ENCODE data around the gene ABCD3. TPM values are rescaled to one million over a fixed set of nuclear protein-coding genes. Genes with fewer than 3 reads are reported as not detected.
"Not testable (repeated sequence)": the region's sequence is repeated elsewhere in the genome, so short reads cannot be mapped to it uniquely, and the experiment has no call there.

Gene ABCD3
- total RNA-seq, 8 experiments from 2014 or later = 41.9 to 222 (median 47.4) TPM

DNA sequence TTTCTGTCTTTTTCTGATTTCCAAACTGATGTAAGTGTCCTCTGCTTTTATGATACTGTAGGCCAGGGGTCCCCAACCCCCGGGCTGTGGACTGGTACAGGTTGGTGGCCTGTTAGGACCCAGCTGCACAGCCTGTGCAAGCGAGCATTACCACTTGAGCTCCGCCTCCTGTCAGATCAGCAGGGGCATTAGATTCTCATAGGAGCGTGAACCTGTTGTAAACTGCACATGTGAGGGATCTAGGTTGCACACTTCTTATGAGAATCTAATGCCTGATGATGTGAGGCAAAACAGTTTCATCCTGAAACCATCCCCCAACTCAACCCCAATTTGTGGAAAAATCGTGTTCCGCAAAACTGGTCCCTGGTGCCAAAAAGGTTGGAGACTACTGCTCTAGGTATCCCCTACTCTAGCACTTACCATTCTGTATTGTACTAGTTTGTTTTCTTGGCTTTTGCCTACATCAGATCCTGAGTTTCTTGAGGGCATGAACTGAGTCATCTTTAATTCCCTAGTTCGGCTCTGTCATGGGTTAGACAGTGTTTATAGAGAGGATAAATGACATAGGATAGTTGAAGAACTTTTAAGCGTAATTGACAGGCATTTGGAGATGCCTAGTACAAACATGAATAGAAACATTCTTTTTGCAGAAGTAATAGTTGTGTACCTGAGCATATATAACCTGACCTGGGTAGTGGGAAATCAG, 4.1 kb downstream of the ABCD3 start:
- Histone ChIP-seq H3K4me3 (no peak overlapping the region), H3K27ac (no peak overlapping the region), H3K4me1 (replicated peaks in 1 of 2) (peaks cover 10 to 19% of the 10 kb centered on the region in 2 donors)
- ATAC-seq (replicated peaks in 6 of 8) = no peak
- in situ Hi-C loops (cut with MboI; ENCODE audit: low pct_unique_long_range_greater_than_20kb in 2 of 9, low sequenced_read_pairs in 9 of 9, unreplicated experiment in 9 of 9) = no loop called here
- WGBS, 10 experiments = 60 to 100% (median 93%) methylated on average over 1 to 8 of the region's 8 CpGs

DNA sequence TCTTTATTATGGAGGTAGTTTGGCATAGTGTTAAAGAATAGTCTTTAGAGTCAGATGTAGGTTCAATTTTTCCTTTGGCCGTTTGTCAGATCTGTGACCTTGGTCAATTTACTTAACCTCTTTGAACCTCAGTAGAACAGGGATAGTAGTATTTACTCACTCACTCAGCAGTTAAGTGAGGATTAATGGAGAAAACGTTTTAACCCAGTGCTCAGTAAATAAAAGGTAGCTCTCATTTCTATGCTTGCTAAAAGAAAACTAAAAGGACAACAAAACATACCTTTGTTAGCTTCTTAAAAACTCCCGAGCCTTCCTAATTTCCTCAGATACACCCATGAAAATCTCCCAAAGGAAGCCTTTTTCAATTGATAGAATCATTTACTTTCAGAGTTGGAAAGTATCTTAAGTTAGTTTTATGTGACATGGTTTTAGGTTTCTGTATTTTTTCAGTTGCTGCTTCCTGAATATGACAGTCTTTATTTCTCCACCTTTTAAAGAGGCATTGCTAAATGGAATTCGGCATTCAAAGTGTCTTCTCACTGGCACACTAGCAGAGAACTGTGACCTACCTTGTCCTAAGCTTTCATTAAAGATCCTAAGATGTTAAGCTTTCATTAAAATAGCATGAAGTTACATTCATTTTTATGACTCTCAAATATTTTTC, 7.8 kb downstream of the ABCD3 start:
- 0 to 60% (median 47%) methylated on average over 1 to 4 of the region's 4 CpGs for WGBS, 10 experiments
- Histone ChIP-seq H3K27ac (no peak overlapping the region), H3K4me1 (replicated peaks in 1 of 2) (peaks cover 2 to 4% of the 10 kb centered on the region in 2 donors), H3K4me3 (no peak overlapping the region)
- in situ Hi-C loops (cut with MboI; ENCODE audit: low pct_unique_long_range_greater_than_20kb in 2 of 9, low sequenced_read_pairs in 9 of 9, unreplicated experiment in 9 of 9) = no loop called here
- ATAC-seq (replicated peaks in 6 of 8) = no peak

DNA sequence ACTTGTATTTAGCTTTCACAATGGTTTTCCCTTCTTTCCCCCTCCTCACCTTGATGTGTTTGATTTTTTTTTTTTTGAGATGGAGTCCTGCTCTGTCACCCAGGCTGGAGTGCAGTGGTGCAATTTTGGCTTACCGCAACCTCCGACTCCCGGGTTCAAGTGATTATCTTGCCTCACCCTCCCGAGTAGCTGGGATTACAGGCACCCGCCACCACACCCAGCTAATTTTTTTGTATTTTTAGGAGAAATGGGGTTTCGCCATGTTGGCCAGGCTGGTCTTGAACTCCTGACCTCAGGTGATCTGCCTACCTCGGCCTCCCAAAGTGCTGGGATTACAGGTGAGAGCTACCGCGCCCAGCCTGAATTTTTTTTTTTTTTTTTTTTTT, 8.3 kb downstream of the ABCD3 start:
- ATAC-seq (replicated peaks in 6 of 8); H3K4me3 ChIP-seq; H3K4me1 ChIP-seq (replicated peaks in 1 of 2); in situ Hi-C loops (cut with MboI; ENCODE audit: low pct_unique_long_range_greater_than_20kb in 2 of 9, low sequenced_read_pairs in 9 of 9, unreplicated experiment in 9 of 9); H3K27ac ChIP-seq: not testable (repeated sequence)
- 95 to 100% (median 99%) methylated on average over 2 to 9 of the region's 9 CpGs; no CpG with 5 or more reads in 1 of the 10 experiments for WGBS, 10 experiments

DNA sequence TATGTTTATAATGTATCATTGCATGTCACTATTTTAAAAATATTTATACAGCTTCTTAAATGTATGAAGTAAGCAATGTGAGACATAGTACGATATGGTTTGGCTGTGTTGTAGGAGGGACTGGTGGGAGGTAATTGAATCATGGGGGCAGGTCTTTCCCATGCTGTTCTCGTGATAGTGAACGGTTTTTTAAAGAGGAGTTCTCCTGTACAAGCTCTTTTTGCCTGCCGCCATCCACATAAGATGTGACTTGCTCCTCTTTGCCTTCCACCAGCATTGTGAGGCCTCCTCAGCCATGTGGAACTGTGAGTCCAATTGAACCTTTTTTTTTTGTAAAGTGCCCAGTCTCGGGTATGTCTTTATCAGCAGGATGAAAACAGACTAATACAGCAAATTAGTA, 10.3 kb downstream of the ABCD3 start:
- in situ Hi-C loops (cut with MboI; ENCODE audit: low pct_unique_long_range_greater_than_20kb in 2 of 9, low sequenced_read_pairs in 9 of 9, unreplicated experiment in 9 of 9) = no loop called here
- Histone ChIP-seq H3K4me3 (no peak overlapping the region), H3K27ac (no peak overlapping the region), H3K4me1 (replicated peaks in 1 of 2) (peaks cover 0 to 4% of the 10 kb centered on the region in 2 donors)
- ATAC-seq (replicated peaks in 6 of 8) = no peak
- 50 to 100% (median 97%) methylated on average over 1 to 5 of the region's 5 CpGs for WGBS, 10 experiments

DNA sequence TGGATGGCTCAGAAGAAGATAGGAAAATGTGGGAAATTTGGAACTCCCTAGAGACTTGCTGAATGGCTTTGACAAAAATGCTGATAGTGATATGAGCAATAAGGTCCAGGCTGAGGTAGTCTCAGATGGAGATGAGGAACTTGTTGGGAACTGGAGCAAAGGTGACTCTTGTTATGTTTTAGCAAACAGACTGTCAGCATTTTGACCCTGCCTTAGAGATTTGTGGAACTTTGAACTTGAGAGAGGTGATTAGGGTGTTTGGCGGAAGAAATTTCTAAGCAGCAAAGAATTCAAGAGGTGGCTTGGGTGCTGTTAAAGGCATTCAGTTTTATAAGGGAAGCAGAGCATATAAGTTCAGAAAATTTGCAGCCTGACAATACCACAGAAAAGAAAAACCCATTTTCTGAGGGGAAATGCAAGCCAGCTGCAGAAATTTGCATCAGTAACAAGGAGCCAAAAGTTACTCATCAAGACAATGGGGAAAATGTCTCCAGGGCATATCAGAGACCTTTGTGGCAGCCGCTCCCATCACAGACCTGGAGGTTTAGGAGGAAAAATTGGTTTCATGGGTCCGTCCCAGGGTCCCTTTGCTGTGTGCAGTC, 10.8 kb downstream of the ABCD3 start:
- H3K4me3 ChIP-seq; H3K27ac ChIP-seq; ATAC-seq (replicated peaks in 6 of 8); in situ Hi-C loops (cut with MboI; ENCODE audit: low pct_unique_long_range_greater_than_20kb in 2 of 9, low sequenced_read_pairs in 9 of 9, unreplicated experiment in 9 of 9); H3K4me1 ChIP-seq (replicated peaks in 1 of 2): not testable (repeated sequence)
- 69 to 100% (median 94%) methylated on average over 1 to 3 of the region's 3 CpGs; no CpG with 5 or more reads in 2 of the 10 experiments for WGBS, 10 experiments

DNA sequence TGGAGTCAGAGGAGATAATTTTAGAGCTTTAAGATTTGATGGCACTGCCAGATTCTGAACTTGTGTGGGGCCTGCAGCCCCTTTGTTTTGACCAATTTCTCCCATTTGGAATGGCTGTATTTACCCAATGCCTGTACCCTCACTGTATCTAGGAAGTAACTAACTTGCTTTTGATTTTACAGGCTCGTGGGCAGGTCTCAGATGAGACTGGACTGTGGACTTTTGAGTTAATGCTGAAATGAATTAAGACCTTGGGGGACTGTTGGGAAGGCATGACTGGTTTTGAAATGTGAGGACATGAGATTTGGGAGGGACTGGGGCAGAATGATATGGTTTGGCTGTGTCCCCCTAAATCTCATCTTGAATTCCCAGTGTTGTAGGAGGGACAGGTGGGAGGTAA, 11.9 kb downstream of the ABCD3 start:
- ATAC-seq (replicated peaks in 6 of 8); H3K4me3 ChIP-seq; H3K27ac ChIP-seq; in situ Hi-C loops (cut with MboI; ENCODE audit: low pct_unique_long_range_greater_than_20kb in 2 of 9, low sequenced_read_pairs in 9 of 9, unreplicated experiment in 9 of 9): not testable (repeated sequence)
- peaks cover 4 to 11% of the 10 kb centered on the region in 2 donors for H3K4me1 ChIP-seq (replicated peaks in 1 of 2)
- 86 to 100% (median 88%) methylated on average over 1 of the region's 1 CpG; no CpG with 5 or more reads in 5 of the 10 experiments for WGBS, 10 experiments

DNA sequence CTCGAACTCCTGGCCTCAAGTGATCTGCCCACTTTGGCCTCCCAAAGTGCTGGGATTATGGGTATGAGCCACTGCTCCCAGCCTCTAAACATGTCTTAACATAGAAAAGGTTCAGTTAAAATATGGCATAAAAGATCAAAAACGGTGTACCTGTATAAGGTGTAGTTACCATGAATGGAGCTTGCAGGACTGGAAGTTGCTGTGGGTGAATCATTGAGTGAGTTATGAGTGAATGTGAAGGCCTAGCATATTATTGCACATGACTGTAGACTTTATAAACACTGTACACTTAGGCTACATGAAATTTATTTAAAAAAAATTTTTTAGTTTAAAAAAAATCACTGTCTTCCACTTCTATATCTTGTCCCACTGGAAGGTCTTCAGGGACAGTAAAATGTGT, 15.7 kb downstream of the ABCD3 start:
- H3K27ac ChIP-seq = peak overlapping the region in 1 of 2 donors; percentile 59
- H3K4me3 ChIP-seq = no peak overlapping the region
- H3K4me1 ChIP-seq (replicated peaks in 1 of 2) = peaks cover 0 to 13% of the 10 kb centered on the region in 2 donors
- 88 to 100% (median 92%) methylated on average over 1 to 2 of the region's 2 CpGs; no CpG with 5 or more reads in 2 of the 10 experiments for WGBS, 10 experiments
- in situ Hi-C loops (cut with MboI; ENCODE audit: low pct_unique_long_range_greater_than_20kb in 2 of 9, low sequenced_read_pairs in 9 of 9, unreplicated experiment in 9 of 9) = no loop called here
- ATAC-seq (replicated peaks in 6 of 8) = peak in 4 of 8 experiments; percentile 2 to 20 (median 6)

DNA sequence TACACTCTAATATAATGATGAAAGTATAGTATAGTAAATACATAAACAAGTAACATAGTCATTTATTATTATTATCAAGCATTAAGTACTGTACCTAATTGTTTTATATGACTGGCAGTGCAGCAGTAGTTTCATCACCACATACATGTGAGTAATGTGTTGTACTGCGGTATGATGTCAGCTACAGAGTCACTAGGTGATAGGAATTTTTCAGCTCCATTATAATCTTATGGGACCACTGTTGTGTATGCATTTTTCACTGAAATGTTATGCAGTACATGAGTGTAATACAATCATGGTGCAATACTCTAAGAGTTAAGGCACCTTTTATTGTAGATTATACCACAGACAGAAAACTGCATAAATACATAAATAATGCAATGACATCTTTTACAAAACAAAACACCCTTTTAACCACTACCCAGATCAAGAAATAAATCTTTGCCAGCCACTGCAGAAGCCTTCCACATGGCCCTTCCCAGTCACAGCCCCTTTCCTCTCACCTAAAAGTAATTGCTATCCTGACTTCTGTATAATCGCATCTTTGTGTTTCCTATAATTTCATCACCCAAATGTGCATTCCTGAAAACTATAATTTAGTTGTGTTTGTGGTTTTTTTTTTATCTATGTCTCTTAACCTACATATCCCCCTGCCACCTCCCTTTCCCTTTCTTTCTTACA, 16.3 kb downstream of the ABCD3 start:
- WGBS, 10 experiments = 33 to 100% (median 73%) methylated on average over 1 to 2 of the region's 2 CpGs; no CpG with 5 or more reads in 1 of the 10 experiments
- Histone ChIP-seq H3K27ac (peak overlapping the region in 1 of 2 donors; percentile 59), H3K4me3 (no peak overlapping the region), H3K4me1 (replicated peaks in 1 of 2) (peaks cover 0 to 13% of the 10 kb centered on the region in 2 donors)
- in situ Hi-C loops (cut with MboI; ENCODE audit: low pct_unique_long_range_greater_than_20kb in 2 of 9, low sequenced_read_pairs in 9 of 9, unreplicated experiment in 9 of 9) = no loop called here
- ATAC-seq (replicated peaks in 6 of 8) = peak; percentile 65 to 98 (median 95)

DNA sequence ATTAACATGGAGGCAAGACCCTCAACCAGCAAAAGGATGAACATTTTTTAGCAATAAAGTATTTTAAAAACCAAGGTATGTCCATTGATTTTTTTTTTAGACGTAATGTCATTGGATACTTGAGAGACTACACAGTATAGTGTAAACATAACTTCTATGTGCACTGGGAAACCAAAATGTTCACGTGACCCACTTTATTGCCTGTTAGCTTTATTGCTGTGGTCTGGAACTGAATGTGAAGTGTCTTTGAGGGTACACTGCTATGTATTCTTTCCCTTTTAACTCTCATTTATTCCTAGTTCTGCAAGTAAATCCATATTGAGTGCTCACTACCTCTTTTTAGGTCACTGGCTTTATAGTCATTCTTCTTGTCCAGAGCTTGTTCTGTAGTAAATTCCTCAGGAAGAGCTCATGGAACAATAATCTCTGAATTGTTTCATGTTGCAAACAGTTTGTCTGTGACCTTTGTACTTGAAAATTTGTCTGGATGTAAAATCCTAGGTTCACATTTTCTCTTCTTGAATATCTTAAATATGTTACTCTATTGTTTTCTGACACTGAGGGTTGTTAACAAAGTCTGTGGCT, 20.6 kb downstream of the ABCD3 start:
- Histone ChIP-seq H3K4me1 (replicated peaks in 1 of 2) (peaks cover 0 to 13% of the 10 kb centered on the region in 2 donors), H3K27ac (no peak overlapping the region), H3K4me3 (no peak overlapping the region)
- no peak for ATAC-seq (replicated peaks in 6 of 8)
- 60 to 100% (median 96%) methylated on average over 1 to 2 of the region's 2 CpGs for WGBS, 10 experiments
- in situ Hi-C loops (cut with MboI; ENCODE audit: low pct_unique_long_range_greater_than_20kb in 2 of 9, low sequenced_read_pairs in 9 of 9, unreplicated experiment in 9 of 9) = no loop called here

DNA sequence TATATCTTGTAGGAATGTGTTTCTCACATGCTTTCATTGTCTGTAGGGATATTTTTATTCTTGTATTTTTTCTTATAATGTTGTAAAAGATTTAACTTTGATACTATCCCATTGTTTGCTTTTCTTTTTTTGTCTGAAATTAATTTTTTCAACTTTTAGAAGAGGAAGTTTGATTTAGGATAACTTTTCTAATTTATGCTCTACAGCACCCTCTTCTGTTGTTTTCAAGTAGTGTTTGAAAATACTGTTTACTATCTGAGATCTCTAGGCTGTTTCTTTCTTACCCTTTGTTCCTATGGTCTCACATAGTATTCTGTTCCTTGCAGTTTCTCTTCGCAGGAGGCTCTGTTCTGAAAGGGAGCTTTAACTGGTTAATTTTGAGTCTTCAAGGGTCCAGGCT, 21.9 kb downstream of the ABCD3 start:
- Histone ChIP-seq H3K4me1 (replicated peaks in 1 of 2) (peaks cover 0 to 2% of the 10 kb centered on the region in 2 donors), H3K27ac (no peak overlapping the region), H3K4me3 (no peak overlapping the region)
- no peak for ATAC-seq (replicated peaks in 6 of 8)
- WGBS, 10 experiments = 75 to 100% (median 100%) methylated on average over 1 of the region's 1 CpG; no CpG with 5 or more reads in 1 of the 10 experiments
- in situ Hi-C loops (cut with MboI; ENCODE audit: low pct_unique_long_range_greater_than_20kb in 2 of 9, low sequenced_read_pairs in 9 of 9, unreplicated experiment in 9 of 9) = no loop called here

DNA sequence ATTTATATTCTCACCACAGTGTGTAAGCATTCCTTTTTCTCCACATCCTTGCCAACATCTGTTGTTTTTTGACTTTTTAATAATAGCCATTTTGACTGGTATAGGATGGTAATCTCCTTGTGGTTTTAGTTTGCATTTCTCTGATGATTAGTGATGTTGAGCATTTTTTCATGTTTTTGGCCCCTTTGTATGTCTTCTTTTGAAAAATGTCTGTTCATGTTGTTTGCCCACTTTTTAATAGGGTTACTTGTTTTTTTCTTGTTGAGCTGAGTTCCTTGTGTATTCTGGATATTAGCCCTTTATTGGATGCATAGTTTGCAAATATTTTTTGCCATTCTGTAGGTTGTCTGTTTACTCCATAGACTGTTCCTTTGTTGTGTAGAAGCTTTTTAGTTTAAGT, 24.9 kb downstream of the ABCD3 start:
- in situ Hi-C loops (cut with MboI; ENCODE audit: low pct_unique_long_range_greater_than_20kb in 2 of 9, low sequenced_read_pairs in 9 of 9, unreplicated experiment in 9 of 9); H3K4me1 ChIP-seq (replicated peaks in 1 of 2); ATAC-seq (replicated peaks in 6 of 8); H3K4me3 ChIP-seq; H3K27ac ChIP-seq: not testable (repeated sequence)

DNA sequence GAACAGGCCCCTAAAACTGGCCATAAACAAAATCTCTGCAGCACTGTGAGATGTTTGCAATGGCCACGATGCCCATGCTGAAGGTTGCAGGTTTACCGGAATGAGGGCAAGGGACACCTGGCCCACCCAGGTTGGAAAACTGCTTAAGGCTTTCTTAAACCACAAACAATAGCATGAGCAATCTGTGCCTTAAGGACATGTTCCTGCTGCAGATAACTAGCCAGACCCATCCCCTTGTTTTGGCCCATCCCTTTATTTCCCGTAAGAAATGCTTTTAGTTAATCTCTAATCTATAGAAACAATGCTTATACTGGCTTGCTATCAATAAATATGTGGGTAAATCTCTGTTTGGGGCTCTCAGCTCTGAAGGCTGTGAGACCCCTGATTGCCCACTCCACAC, 26.6 kb downstream of the ABCD3 start:
- ATAC-seq (replicated peaks in 6 of 8); in situ Hi-C loops (cut with MboI; ENCODE audit: low pct_unique_long_range_greater_than_20kb in 2 of 9, low sequenced_read_pairs in 9 of 9, unreplicated experiment in 9 of 9); H3K4me3 ChIP-seq; H3K27ac ChIP-seq; H3K4me1 ChIP-seq (replicated peaks in 1 of 2): not testable (repeated sequence)
- WGBS, 10 experiments = 63 to 100% (median 85%) methylated on average over 1 to 3 of the region's 3 CpGs; no CpG with 5 or more reads in 2 of the 10 experiments

Data from motor neuron (in vitro differentiated cells).